Keratinocyte (primary cell): Measurements from ENCODE around the gene CCNY. TPM values are rescaled to one million over a fixed set of nuclear protein-coding genes. Genes with fewer than 3 reads are reported as not detected.

Experiments
- DNase-seq: peaks from one replicate; pipeline ENCODE4 v3.0.0-alpha.2; 2011; ENCODE audit warnings: low read depth, missing footprints, low spot score
- FAIRE-seq: peaks from 2 replicates; lab custom pipeline; 2011; peaks lifted over from hg19 to GRCh38; lab: Jason Lieb, UNC
- H2AFZ ChIP-seq: 2 replicates; pipeline ENCODE4 v1.6.0; 2012; ENCODE audit warnings: low read length, control low read depth, inconsistent platforms; ENCODE audit not compliant: control insufficient read depth
- H3K27ac ChIP-seq: 2 replicates; pipeline ENCODE4 v1.5.1; 2011; ENCODE audit warnings: low read length; ENCODE audit not compliant: control insufficient read depth, insufficient read depth
- H3K27me3 ChIP-seq: 3 replicates; pipeline ENCODE4 v1.6.0; 2011; ENCODE audit warnings: low read length; ENCODE audit not compliant: control insufficient read depth, insufficient read depth; ENCODE audit errors: extremely low read depth
- H3K36me3 ChIP-seq, 2 experiments: 2 replicates in 1 of 2; 3 replicates in 1 of 2; pipeline ENCODE4 v1.5.1; 2011; ENCODE audit warnings: low read length in 2 of 2, mild to moderate bottlenecking in 1 of 2; ENCODE audit not compliant: control insufficient read depth in 2 of 2, insufficient read depth in 2 of 2; ENCODE audit errors: extremely low read depth in 1 of 2
- H3K4me1 ChIP-seq: 3 replicates; pipeline ENCODE4 v1.5.1; 2011; ENCODE audit warnings: low read length; ENCODE audit not compliant: control insufficient read depth, insufficient read depth; ENCODE audit errors: extremely low read depth
- H3K4me2 ChIP-seq: 3 replicates; pipeline ENCODE4 v1.6.0; 2011; ENCODE audit warnings: low read depth, low read length; ENCODE audit not compliant: control insufficient read depth, insufficient read depth; ENCODE audit errors: extremely low read depth
- H3K4me3 ChIP-seq, 3 experiments: fragments of 200-600 bp in 1 of 3; sonication (generic) in 1 of 3; 2 replicates in 2 of 3; 3 replicates in 1 of 3; pipeline ENCODE4 v1.5.1; 2011 to 2016; ENCODE audit warnings: low read length in 3 of 3, mild to moderate bottlenecking in 3 of 3, control low read depth in 2 of 3, inconsistent platforms in 1 of 3, low read depth in 1 of 3, mixed read lengths in 1 of 3, mixed run types in 1 of 3, moderate library complexity in 1 of 3; ENCODE audit not compliant: control insufficient read depth in 2 of 3, insufficient read depth in 2 of 3; ENCODE audit errors: extremely low read depth in 1 of 3
- H3K79me2 ChIP-seq: 2 replicates; pipeline ENCODE4 v1.6.0; 2012; ENCODE audit warnings: low read length; ENCODE audit not compliant: control insufficient read depth, insufficient read depth
- H3K9ac ChIP-seq: 3 replicates; pipeline ENCODE4 v1.6.0; 2011; ENCODE audit warnings: low read length; ENCODE audit not compliant: control insufficient read depth, insufficient read depth; ENCODE audit errors: extremely low read depth
- H3K9me1 ChIP-seq: 3 replicates; pipeline ENCODE4 v1.6.0; 2011; ENCODE audit warnings: low read length; ENCODE audit not compliant: control insufficient read depth, insufficient read depth; ENCODE audit errors: extremely low read depth
- H3K9me3 ChIP-seq: 2 replicates; pipeline ENCODE4 v1.5.1; 2012; ENCODE audit warnings: low read depth, low read length; ENCODE audit not compliant: control insufficient read depth
- H4K20me1 ChIP-seq: 3 replicates; pipeline ENCODE4 v1.6.0; 2011; ENCODE audit warnings: low read length; ENCODE audit not compliant: control insufficient read depth, insufficient read depth; ENCODE audit errors: extremely low read depth
- CTCF ChIP-seq, 3 experiments: IDR thresholded peaks in 1 of 3; conservative IDR thresholded peaks in 1 of 3; optimal IDR thresholded peaks in 1 of 3; 2 replicates in 2 of 3; 3 replicates in 1 of 3; pipeline versions ENCODE3 to v1.5.1; 2011; ENCODE audit warnings: low read length in 3 of 3, mild to moderate bottlenecking in 3 of 3, moderate library complexity in 2 of 3, control low read depth in 1 of 3, inconsistent platforms in 1 of 3; ENCODE audit not compliant: insufficient read depth in 2 of 3; ENCODE audit errors: extremely low read depth in 1 of 3
- EZH2 ChIP-seq: IDR thresholded peaks from one replicate; pipeline ENCODE4 v1.6.1; 2012; ENCODE audit warnings: inconsistent platforms, mild to moderate bottlenecking, low read length, moderate library complexity
- dilution Hi-C: fragments of 300-500 bp; cut with MboI; formaldehyde crosslinking; loops from one replicate; pipeline ENCODE4 v1.7.0; 2020; ENCODE audit warnings: low sequenced_read_pairs; ENCODE audit not compliant: extremely low pct_ligation_motif_present
- polyA plus RNA-seq, 5 experiments: library from polyadenylated mRNA; depleted of rRNA in 3 of 5; stranded (reverse) in 3 of 5; stranded (forward) in 1 of 5; unstranded in 1 of 5; fragments of >200 nt; gene quantifications; 1 replicate in 1 of 5; 2 replicates in 3 of 5; 3 replicates in 1 of 5; pipeline versions ENCODE4 v1.2.1 to v1.2.3, GENCODE V29; 2011 to 2012; ENCODE audit warnings: missing spikeins in 2 of 5, low read depth in 1 of 5, low replicate concordance in 1 of 5

Gene CCNY
- polyA plus RNA-seq, 1 donor (not counting 4 experiments of a cell fraction or from before 2014, with no cell fraction given): 58.9 TPM

GRCh38 chr10:35581655-35582054 lies 245.3 kb downstream of the CCNY start:
- Histone ChIP-seq H3K79me2 (no peaks in the 10 kb centered on the region), H3K9ac (no peak overlapping the region), H3K9me3 (no peaks in the 10 kb centered on the region), H2AFZ (no peak overlapping the region), H3K4me1 (no peaks in the 10 kb centered on the region), H3K27me3 (peaks cover 11% of the 10 kb centered on the region), H3K9me1 (no peaks in the 10 kb centered on the region), H3K27ac (no peak overlapping the region), H3K4me2 (no peak overlapping the region), H4K20me1 (no peaks in the 10 kb centered on the region), H3K36me3 (no peaks in the 10 kb centered on the region), H3K4me3 (no peak overlapping the region)
- TF ChIP-seq CTCF (optimal IDR thresholded peaks at IDR 0.05 in 1 of 3, IDR thresholded peaks at IDR 0.05 in 1 of 3, conservative IDR thresholded peaks at IDR 0.05 in 1 of 3; ENCODE audit: extremely low read depth in 1 of 3, insufficient read depth in 2 of 3, low read length in 3 of 3) (no peak), EZH2 (no peak)
- FAIRE-seq: no peak
- dilution Hi-C loops: no loop called here
- DNase-seq: no peak

GRCh38 chr10:35584946-35585345 lies 248.6 kb downstream of the CCNY start:
- H3K9me3 ChIP-seq: no peaks in the 10 kb centered on the region

More at GRCh38 chr10:35584946-35585345, 248.6 kb downstream of the CCNY start:
- Histone ChIP-seq H3K27ac (no peak overlapping the region), H3K4me1 (no peaks in the 10 kb centered on the region), H3K4me3 (no peak overlapping the region), H3K9me1 (no peaks in the 10 kb centered on the region), H3K27me3 (peaks cover 14% of the 10 kb centered on the region), H3K36me3 (no peaks in the 10 kb centered on the region), H3K9ac (no peak overlapping the region), H4K20me1 (no peaks in the 10 kb centered on the region), H3K4me2 (no peak overlapping the region), H2AFZ (no peak overlapping the region), H3K79me2 (no peaks in the 10 kb centered on the region)
- dilution Hi-C loops: no loop called here
- DNase-seq: no peak
- TF ChIP-seq EZH2: no peak
- TF ChIP-seq CTCF (optimal IDR thresholded peaks at IDR 0.05 in 1 of 3, IDR thresholded peaks at IDR 0.05 in 1 of 3, conservative IDR thresholded peaks at IDR 0.05 in 1 of 3; ENCODE audit: extremely low read depth in 1 of 3, insufficient read depth in 2 of 3, low read length in 3 of 3): no peak
- no peak for FAIRE-seq
